K562 (cell line): ENCODE measurements around the gene SAXO2. TPM values are rescaled to one million over a fixed set of nuclear protein-coding genes. Genes with fewer than 3 reads are reported as not detected.

Experiments
- CXXC5 ChIP-seq: fragments of 250-450 bp; sonication (Bioruptor Pico); IDR thresholded peaks from 2 replicates; pipeline ENCODE4 v1.8.0; 2022; ENCODE audit warnings: inconsistent platforms, mild to moderate bottlenecking, moderate library complexity
- KDM2B ChIP-seq: fragments of 250-450 bp; sonication (Bioruptor Pico); IDR thresholded peaks from 2 replicates; pipeline ENCODE4 v1.8.0; 2021; ENCODE audit warnings: mild to moderate bottlenecking, moderate library complexity
- KDM5B ChIP-seq: fragments of 200-600 bp; sonication (generic); IDR thresholded peaks from 2 replicates; pipeline ENCODE4 v1.6.1; 2012; ENCODE audit warnings: low read depth, mild to moderate bottlenecking, moderate library complexity, low read length, control low read depth, inconsistent platforms; ENCODE audit not compliant: insufficient replicate concordance
- NR2C2 ChIP-seq, 2 experiments: fragments of 200-800 bp in 1 of 2; sonication (Bioruptor generic) in 1 of 2; sonication (generic) in 1 of 2; formaldehyde crosslinking in 1 of 2; IDR thresholded peaks; 2 replicates each; pipeline versions ENCODE4 v1.6.1 to v1.8.0; 2016 to 2022; ENCODE audit warnings: mild to moderate bottlenecking in 1 of 2, missing compliant biosample characterization in 1 of 2, missing genetic modification characterization in 1 of 2, missing genetic modification reagents in 1 of 2
- PHF20 ChIP-seq: fragments of 450-650 bp; IDR thresholded peaks from 2 replicates; pipeline ENCODE4 v1.6.1; 2018; ENCODE audit not compliant: partially characterized antibody
- RCOR1 ChIP-seq, 2 experiments: IDR thresholded peaks; 2 replicates each; pipeline ENCODE4 v1.6.1; 2012; ENCODE audit warnings: low read depth in 2 of 2, low read length in 2 of 2, borderline replicate concordance in 1 of 2, improper control_type of control experiment in 1 of 2
- polyA plus RNA-seq, 8 experiments: library from polyadenylated mRNA; depleted of rRNA in 4 of 8; stranded (reverse) in 5 of 8; unstranded in 3 of 8; fragments of >200 nt; fragmentation: Nextera tagmentation in 2 of 8; fragmentation: Illumina TruSeq in 1 of 8; extraction: Ambion mirVana in 2 of 8; extraction: Trizol in 1 of 8; gene quantifications; 2 replicates each; pipeline versions ENCODE4 v1.2.1 to v1.2.3, GENCODE V29; 2011 to 2014; ENCODE audit warnings: inconsistent platforms in 1 of 8, missing spikeins in 1 of 8
- total RNA-seq, 7 experiments: library from RNA; depleted of rRNA in 6 of 7; stranded (reverse); fragments of >200 nt in 6 of 7; fragmentation: Illumina TruSeq in 2 of 7; extraction: Trizol in 2 of 7; gene quantifications; 2 replicates each; pipeline versions ENCODE4 v1.2.1 to v1.2.3, GENCODE V29; 2011 to 2021; ENCODE audit warnings: low replicate concordance in 1 of 7
- TF ChIP-seq, protein P1 (sequence below), 2 experiments: fragments of 450-650 bp; formaldehyde crosslinking in 1 of 2; IDR thresholded peaks; 2 replicates each; pipeline versions ENCODE4 v1.4.0 to v1.6.1; 2014 to 2020; ENCODE audit warnings: mild to moderate bottlenecking in 2 of 2, borderline replicate concordance in 1 of 2, low read depth in 1 of 2
- TF ChIP-seq, protein P2 (sequence below): fragments of 450-650 bp; IDR thresholded peaks from 2 replicates; pipeline ENCODE4 v1.6.1; 2016; ENCODE audit warnings: antibody characterized with exemption

Gene SAXO2
- total and polyA plus RNA-seq, 9 of the 15 experiments (the other 6 are each of a cell fraction or from before 2014, with no cell fraction given): 3.1 to 14.2 (median 8.2) TPM

DNA sequence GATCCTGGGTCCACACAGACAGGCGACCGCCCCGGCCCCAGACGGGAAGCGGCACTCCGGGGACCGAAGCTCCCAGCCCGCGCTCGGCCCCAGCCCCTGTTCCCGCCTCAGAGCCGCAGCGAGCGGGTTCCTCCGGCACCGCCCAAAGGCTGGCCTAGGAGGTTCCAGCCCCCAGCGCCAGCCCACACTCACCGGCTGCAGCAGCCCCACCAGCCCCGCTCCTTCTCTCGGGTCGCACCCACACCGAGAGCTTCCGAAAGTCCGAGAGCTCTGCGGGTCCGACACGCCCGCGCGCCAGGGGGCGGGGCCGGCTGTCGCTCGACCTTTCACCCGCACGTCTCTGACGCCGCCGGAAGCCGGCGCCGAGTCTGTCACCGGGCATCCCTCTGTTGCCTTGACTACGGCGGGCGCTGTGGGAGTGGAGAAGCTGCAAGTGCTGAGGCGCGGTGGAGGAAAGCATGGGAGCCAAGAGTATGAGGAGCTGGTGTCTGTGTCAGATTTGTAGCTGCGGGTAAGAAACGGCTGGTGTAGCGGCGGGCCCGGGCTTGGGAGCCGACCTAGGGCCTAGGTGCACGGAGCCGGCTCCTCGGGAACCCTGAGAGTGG lies at the start of gene SAXO2, which contains the start of gene EFL1 (continued):
- TF ChIP-seq, protein P1, sequence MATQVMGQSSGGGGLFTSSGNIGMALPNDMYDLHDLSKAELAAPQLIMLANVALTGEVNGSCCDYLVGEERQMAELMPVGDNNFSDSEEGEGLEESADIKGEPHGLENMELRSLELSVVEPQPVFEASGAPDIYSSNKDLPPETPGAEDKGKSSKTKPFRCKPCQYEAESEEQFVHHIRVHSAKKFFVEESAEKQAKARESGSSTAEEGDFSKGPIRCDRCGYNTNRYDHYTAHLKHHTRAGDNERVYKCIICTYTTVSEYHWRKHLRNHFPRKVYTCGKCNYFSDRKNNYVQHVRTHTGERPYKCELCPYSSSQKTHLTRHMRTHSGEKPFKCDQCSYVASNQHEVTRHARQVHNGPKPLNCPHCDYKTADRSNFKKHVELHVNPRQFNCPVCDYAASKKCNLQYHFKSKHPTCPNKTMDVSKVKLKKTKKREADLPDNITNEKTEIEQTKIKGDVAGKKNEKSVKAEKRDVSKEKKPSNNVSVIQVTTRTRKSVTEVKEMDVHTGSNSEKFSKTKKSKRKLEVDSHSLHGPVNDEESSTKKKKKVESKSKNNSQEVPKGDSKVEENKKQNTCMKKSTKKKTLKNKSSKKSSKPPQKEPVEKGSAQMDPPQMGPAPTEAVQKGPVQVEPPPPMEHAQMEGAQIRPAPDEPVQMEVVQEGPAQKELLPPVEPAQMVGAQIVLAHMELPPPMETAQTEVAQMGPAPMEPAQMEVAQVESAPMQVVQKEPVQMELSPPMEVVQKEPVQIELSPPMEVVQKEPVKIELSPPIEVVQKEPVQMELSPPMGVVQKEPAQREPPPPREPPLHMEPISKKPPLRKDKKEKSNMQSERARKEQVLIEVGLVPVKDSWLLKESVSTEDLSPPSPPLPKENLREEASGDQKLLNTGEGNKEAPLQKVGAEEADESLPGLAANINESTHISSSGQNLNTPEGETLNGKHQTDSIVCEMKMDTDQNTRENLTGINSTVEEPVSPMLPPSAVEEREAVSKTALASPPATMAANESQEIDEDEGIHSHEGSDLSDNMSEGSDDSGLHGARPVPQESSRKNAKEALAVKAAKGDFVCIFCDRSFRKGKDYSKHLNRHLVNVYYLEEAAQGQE (IDR thresholded peaks at IDR 0.05; ENCODE audit: borderline replicate concordance): no peak; the same call in 1 of the 2 replicates
- TF ChIP-seq, protein P1 (CRISPR knock-in tag; IDR thresholded peaks at IDR 0.05; ENCODE audit: low read depth): no peak
- TF ChIP-seq, protein P2, sequence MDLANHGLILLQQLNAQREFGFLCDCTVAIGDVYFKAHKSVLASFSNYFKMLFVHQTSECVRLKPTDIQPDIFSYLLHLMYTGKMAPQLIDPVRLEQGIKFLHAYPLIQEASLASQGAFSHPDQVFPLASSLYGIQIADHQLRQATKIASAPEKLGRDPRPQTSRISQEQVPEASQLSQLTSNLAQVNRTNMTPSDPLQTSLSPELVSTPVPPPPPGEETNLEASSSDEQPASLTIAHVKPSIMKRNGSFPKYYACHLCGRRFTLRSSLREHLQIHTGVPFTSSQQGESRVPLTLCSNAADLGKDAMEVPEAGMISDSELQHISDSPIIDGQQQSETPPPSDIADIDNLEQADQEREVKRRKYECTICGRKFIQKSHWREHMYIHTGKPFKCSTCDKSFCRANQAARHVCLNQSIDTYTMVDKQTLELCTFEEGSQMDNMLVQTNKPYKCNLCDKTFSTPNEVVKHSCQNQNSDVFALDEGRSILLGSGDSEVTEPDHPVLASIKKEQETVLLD: peak; percentile 75; the same call in 1 of the 2 replicates
- TF ChIP-seq NR2C2 (CRISPR knock-in tag; IDR thresholded peaks at IDR 0.05) (peak; percentile 97), NR2C2 (tag; IDR thresholded peaks at IDR 0.05) (peak; percentile 99), KDM5B (peak; percentile 60), CXXC5 (peak; percentile 94), RCOR1 (IDR thresholded peaks at IDR 0.05; ENCODE audit: borderline replicate concordance in 1 of 2, low read depth in 2 of 2, low read length in 2 of 2) (peak in 1 of 2 experiments; percentile 74; a peak in 2 of 4 replicates), PHF20 (peak; percentile 70), KDM2B (CRISPR knock-in tag) (0 out of 2 replicates have a peak, but pooled peaks have one; percentile 31)
